GM12891 (cell line): ENCODE data around the gene MRPL54.

ENCODE experiments used
- POLR2A ChIP-seq: IDR thresholded peaks from 2 replicates; pipeline ENCODE4 v1.6.1; 2011; ENCODE audit warnings: low read depth, low read length, control low read depth
- TAF1 ChIP-seq: IDR thresholded peaks from 2 replicates; pipeline ENCODE4 v1.6.1; 2011; ENCODE audit warnings: low read depth, low read length, control low read depth

DNA sequence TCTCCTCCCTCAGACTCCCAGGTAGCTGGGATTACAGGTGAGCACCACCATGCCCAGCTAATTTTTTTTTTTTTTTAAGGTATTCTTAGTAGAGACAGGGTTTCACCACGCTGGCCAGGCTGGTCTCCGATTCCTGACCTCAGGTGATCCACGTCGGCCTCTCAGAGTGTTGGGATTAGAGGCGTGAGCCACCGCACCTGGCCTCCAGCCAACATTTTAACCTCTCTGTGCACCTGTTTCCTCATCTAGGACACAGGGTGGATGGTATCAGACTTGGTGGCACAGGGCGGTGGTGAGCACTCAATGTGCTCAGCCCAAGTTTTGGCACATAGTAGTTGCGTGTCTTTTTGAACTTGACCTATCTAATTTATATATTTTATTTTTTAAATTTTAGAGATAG lies 13.5 kb upstream of the MRPL54 start:
- TF ChIP-seq POLR2A (no peak), TAF1 (no peak)
